ENCODE data around the gene RAB3IL1.

The RAB3IL1 gene

GRCh38 chr11:61926235-61926634 lies 8.9 kb upstream of the RAB3IL1 start:
- no peak overlapping the region for H3K4me3 ChIP-seq (ENCODE audit: low read length)
- H3K27me3 ChIP-seq (ENCODE audit: low read depth, low read length): peaks cover 4% of the 10 kb centered on the region; the same call in 1 of the 2 replicates
- no peak overlapping the region for H3K27ac ChIP-seq (ENCODE audit: low read length)
- H2AFZ ChIP-seq (ENCODE audit: low read depth, low read length): no peak overlapping the region
- no peak overlapping the region for H3K9ac ChIP-seq (ENCODE audit: low read length)
- no peak overlapping the region for H3K4me2 ChIP-seq (ENCODE audit: low read length)
- H3K36me3 ChIP-seq (replicated peaks; ENCODE audit: low read depth, low read length): no peaks in the 10 kb centered on the region
- no peaks in the 10 kb centered on the region for H3K4me1 ChIP-seq (ENCODE audit: low read length)
- no peaks in the 10 kb centered on the region for H3K79me2 ChIP-seq (ENCODE audit: low read length)
- no peak for TF ChIP-seq EZH2phosphoT487 (IDR thresholded peaks at IDR 0.05; ENCODE audit: low read depth)
- TF ChIP-seq CTCF (IDR thresholded peaks at IDR 0.05; ENCODE audit: low read depth, low read length): no peak
- no peaks in the 10 kb centered on the region for H4K20me1 ChIP-seq (ENCODE audit: insufficient read depth, low read length)
- H3K9me3 ChIP-seq (ENCODE audit: insufficient read depth, low read length): no peaks in the 10 kb centered on the region

DNA sequence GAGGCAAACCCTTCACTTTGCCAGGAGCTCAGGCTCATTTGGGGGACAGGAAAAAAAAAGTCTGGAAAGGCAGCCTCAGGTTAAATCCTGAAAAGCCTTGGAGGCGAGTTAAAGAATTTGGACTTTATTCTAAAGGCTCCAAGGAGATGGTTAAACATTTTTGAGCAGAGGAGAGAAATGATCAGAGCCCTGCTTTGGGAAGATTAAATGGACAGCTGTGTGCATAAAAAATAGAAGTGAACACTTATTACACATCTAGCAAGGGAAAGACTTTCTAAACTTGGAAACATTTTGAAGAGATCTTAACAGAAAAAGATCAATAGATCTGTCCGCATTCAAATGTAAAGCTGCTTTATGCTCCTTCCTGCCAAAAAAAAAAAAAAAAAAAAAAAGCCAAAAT lies 8.4 kb upstream of the RAB3IL1 start:
- H3K4me2 ChIP-seq (ENCODE audit: low read length): no peak overlapping the region
- no peak overlapping the region for H3K9ac ChIP-seq (ENCODE audit: low read length)
- no peaks in the 10 kb centered on the region for H3K79me2 ChIP-seq (ENCODE audit: low read length)
- H3K9me3 ChIP-seq (ENCODE audit: insufficient read depth, low read length): no peaks in the 10 kb centered on the region
- TF ChIP-seq EZH2phosphoT487 (IDR thresholded peaks at IDR 0.05; ENCODE audit: low read depth) (no peak), CTCF (IDR thresholded peaks at IDR 0.05; ENCODE audit: low read depth, low read length) (no peak)
- no peak overlapping the region for H3K4me3 ChIP-seq (ENCODE audit: low read length)
- H3K4me1 ChIP-seq (ENCODE audit: low read length): no peaks in the 10 kb centered on the region
- no peak overlapping the region for H2AFZ ChIP-seq (ENCODE audit: low read depth, low read length)
- no peaks in the 10 kb centered on the region for H3K36me3 ChIP-seq (replicated peaks; ENCODE audit: low read depth, low read length)
- no peaks in the 10 kb centered on the region for H4K20me1 ChIP-seq (ENCODE audit: insufficient read depth, low read length)
- H3K27ac ChIP-seq (ENCODE audit: low read length): no peak overlapping the region
- no peaks in the 10 kb centered on the region for H3K27me3 ChIP-seq (ENCODE audit: low read depth, low read length)

DNA sequence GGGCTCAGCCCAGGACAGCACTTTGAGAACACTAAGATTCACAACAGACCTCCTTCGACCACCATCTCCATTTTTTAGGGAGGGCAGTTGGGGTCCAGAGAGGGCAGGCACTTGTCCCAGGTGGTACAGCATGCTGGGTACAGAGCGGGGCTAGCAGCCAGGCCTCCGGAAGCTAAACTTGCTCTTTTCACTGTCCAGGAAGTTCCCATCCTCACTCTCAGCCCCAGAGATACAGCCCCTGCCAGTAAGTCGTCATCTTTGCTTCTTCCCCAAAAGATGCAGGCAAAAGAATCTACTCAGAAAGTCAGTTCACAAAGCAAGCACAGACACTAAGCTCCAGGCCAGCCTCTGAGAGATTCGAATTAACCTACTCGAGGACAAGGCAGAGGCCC lies 6.7 kb upstream of the RAB3IL1 start:
- H3K9me3 ChIP-seq (ENCODE audit: insufficient read depth, low read length): no peaks in the 10 kb centered on the region
- H3K27ac ChIP-seq (ENCODE audit: low read length): no peak overlapping the region
- no peaks in the 10 kb centered on the region for H3K79me2 ChIP-seq (ENCODE audit: low read length)
- H4K20me1 ChIP-seq (ENCODE audit: insufficient read depth, low read length): no peaks in the 10 kb centered on the region
- peaks cover 10% of the 10 kb centered on the region; the same call in 1 of the 2 replicates for H3K27me3 ChIP-seq (ENCODE audit: low read depth, low read length)
- no peak overlapping the region for H3K4me3 ChIP-seq (ENCODE audit: low read length)
- no peaks in the 10 kb centered on the region for H3K4me1 ChIP-seq (ENCODE audit: low read length)
- H2AFZ ChIP-seq (ENCODE audit: low read depth, low read length): no peak overlapping the region
- TF ChIP-seq CTCF (IDR thresholded peaks at IDR 0.05; ENCODE audit: low read depth, low read length) (no peak), EZH2phosphoT487 (IDR thresholded peaks at IDR 0.05; ENCODE audit: low read depth) (no peak)
- no peak overlapping the region for H3K9ac ChIP-seq (ENCODE audit: low read length)
- H3K4me2 ChIP-seq (ENCODE audit: low read length): no peak overlapping the region
- no peaks in the 10 kb centered on the region for H3K36me3 ChIP-seq (replicated peaks; ENCODE audit: low read depth, low read length)

- Histone ChIP-seq H3K4me2 (ENCODE audit: low read length) (no peak overlapping the region), H3K4me3 (ENCODE audit: low read length) (no peak overlapping the region), H3K36me3 (replicated peaks; ENCODE audit: low read depth, low read length) (no peaks in the 10 kb centered on the region), H3K9me3 (ENCODE audit: insufficient read depth, low read length) (no peaks in the 10 kb centered on the region), H3K79me2 (ENCODE audit: low read length) (no peaks in the 10 kb centered on the region), H2AFZ (ENCODE audit: low read depth, low read length) (no peak overlapping the region), H3K27me3 (ENCODE audit: low read depth, low read length) (peaks cover 13% of the 10 kb centered on the region; the same call in 1 of the 2 replicates), H3K9ac (ENCODE audit: low read length) (no peak overlapping the region), H4K20me1 (ENCODE audit: insufficient read depth, low read length) (no peaks in the 10 kb centered on the region), H3K4me1 (ENCODE audit: low read length) (no peaks in the 10 kb centered on the region), H3K27ac (ENCODE audit: low read length) (no peak overlapping the region)
- TF ChIP-seq EZH2phosphoT487 (IDR thresholded peaks at IDR 0.05; ENCODE audit: low read depth) (no peak), CTCF (IDR thresholded peaks at IDR 0.05; ENCODE audit: low read depth, low read length) (no peak)
These were observed 6.0 kb upstream of the RAB3IL1 start for GRCh38 chr11:61923166-61924063.

Data from OCI-LY3 (cell line).